Calu3 (cell line): Measurements from ENCODE around the gene ZNF341. TPM values are rescaled to one million over a fixed set of nuclear protein-coding genes. Genes with fewer than 3 reads are reported as not detected.

ENCODE experiments used
- BruUV-seq: library from RNA; stranded (reverse); fragments of 400-500 nt; replicated peaks from 2 replicates; lab custom pipeline; 2021; lab: Mats Ljungman, UMichigan
- CTCF ChIA-PET: fragments of 300-600 bp; sonication (Branson Sonifier 250); formaldehyde crosslinking; loops from one replicate; lab custom pipeline; 2022; ENCODE audit warnings: antibody characterized with exemption; lab: Charles Lee
- DNase-seq: peaks from one replicate; pipeline ENCODE4 v3.0.0; 2022
- H3K27ac Mint-ChIP-seq: one replicate; pipeline ENCODE4 v1.8.0; 2022; ENCODE audit warnings: mixed read lengths; ENCODE audit not compliant: unreplicated experiment
- H3K27me3 Mint-ChIP-seq: one replicate; pipeline ENCODE4 v1.8.0; 2022; ENCODE audit warnings: mixed read lengths; ENCODE audit not compliant: unreplicated experiment
- H3K36me3 Mint-ChIP-seq: one replicate; pipeline ENCODE4 v1.8.0; 2022; ENCODE audit warnings: mild to moderate bottlenecking, moderate library complexity, mixed read lengths; ENCODE audit not compliant: insufficient read depth, unreplicated experiment
- H3K4me1 Mint-ChIP-seq: one replicate; pipeline ENCODE4 v1.8.0; 2022; ENCODE audit warnings: mild to moderate bottlenecking, low read depth, mixed read lengths; ENCODE audit not compliant: unreplicated experiment
- H3K4me3 Mint-ChIP-seq: one replicate; pipeline ENCODE4 v1.8.0; 2022; ENCODE audit warnings: mild to moderate bottlenecking, low read depth, moderate library complexity, mixed read lengths; ENCODE audit not compliant: unreplicated experiment
- H3K9me3 Mint-ChIP-seq: one replicate; pipeline ENCODE4 v1.8.0; 2022; ENCODE audit warnings: low read depth, mixed read lengths; ENCODE audit not compliant: unreplicated experiment
- intact Hi-C: fragments of 100-400 bp; cut with micrococcal nuclease; formaldehyde crosslinking; loops from one replicate; pipeline ENCODE4 v1.10.0; 2022; ENCODE audit not compliant: unreplicated experiment
- total RNA-seq: library from RNA; stranded (reverse); gene quantifications from 2 replicates; pipeline ENCODE4 v1.2.3, GENCODE V29; 2022
- TF ChIP-seq, protein P1 (sequence below): fragments of 200-600 bp; IDR thresholded peaks from one replicate; pipeline ENCODE4 v1.8.0; 2022; ENCODE audit warnings: antibody characterized with exemption; ENCODE audit not compliant: unreplicated experiment

The ZNF341 gene
- total RNA-seq, 1 experiment from 2014 or later = 12.9 TPM

GRCh38 chr20:33709905-33710541, 21.8 kb upstream of the ZNF341 start:
- DNase-seq = no peak

GRCh38 chr20:33710681-33711445, 20.9 kb upstream of the ZNF341 start:
- no TSS peak for BruUV-seq
- intact Hi-C loops = no loop called here
- no peak for DNase-seq
- no peaks in the 10 kb centered on the region for H3K9me3 Mint-ChIP-seq
- H3K4me3 Mint-ChIP-seq = no peak overlapping the region
- TF ChIP-seq, protein P1, sequence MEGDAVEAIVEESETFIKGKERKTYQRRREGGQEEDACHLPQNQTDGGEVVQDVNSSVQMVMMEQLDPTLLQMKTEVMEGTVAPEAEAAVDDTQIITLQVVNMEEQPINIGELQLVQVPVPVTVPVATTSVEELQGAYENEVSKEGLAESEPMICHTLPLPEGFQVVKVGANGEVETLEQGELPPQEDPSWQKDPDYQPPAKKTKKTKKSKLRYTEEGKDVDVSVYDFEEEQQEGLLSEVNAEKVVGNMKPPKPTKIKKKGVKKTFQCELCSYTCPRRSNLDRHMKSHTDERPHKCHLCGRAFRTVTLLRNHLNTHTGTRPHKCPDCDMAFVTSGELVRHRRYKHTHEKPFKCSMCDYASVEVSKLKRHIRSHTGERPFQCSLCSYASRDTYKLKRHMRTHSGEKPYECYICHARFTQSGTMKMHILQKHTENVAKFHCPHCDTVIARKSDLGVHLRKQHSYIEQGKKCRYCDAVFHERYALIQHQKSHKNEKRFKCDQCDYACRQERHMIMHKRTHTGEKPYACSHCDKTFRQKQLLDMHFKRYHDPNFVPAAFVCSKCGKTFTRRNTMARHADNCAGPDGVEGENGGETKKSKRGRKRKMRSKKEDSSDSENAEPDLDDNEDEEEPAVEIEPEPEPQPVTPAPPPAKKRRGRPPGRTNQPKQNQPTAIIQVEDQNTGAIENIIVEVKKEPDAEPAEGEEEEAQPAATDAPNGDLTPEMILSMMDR = no peak
- CTCF ChIA-PET = no interaction called here
- H3K36me3 Mint-ChIP-seq = peaks cover 10% of the 10 kb centered on the region
- peaks cover 23% of the 10 kb centered on the region for H3K4me1 Mint-ChIP-seq
- no peaks in the 10 kb centered on the region for H3K27me3 Mint-ChIP-seq
- H3K27ac Mint-ChIP-seq = peak overlapping the region; percentile 9

More at GRCh38 chr20:33709905-33710541, 21.8 kb upstream of the ZNF341 start:
- H3K4me3 Mint-ChIP-seq = no peak overlapping the region
- no peak overlapping the region for H3K27ac Mint-ChIP-seq
- no TSS peak for BruUV-seq
- CTCF ChIA-PET = no interaction called here
- H3K27me3 Mint-ChIP-seq = no peaks in the 10 kb centered on the region
- intact Hi-C loops = no loop called here
- H3K9me3 Mint-ChIP-seq = no peaks in the 10 kb centered on the region
- H3K4me1 Mint-ChIP-seq = peaks cover 23% of the 10 kb centered on the region
- peaks cover 10% of the 10 kb centered on the region for H3K36me3 Mint-ChIP-seq
- TF ChIP-seq, protein P1 = no peak

DNA sequence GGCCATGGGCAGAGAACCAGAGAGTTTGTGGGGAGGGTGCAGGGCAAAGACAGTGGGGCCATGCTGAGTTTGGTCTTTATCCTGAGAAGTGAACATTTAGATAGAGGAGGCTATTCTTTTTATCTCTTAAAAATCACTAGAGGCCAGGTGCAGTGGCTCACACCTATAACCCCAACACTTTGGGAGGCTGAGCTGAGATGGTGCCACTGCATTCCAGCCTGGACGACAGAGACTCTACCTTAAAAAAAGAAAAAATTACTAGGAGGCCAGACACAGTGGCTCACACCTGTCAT, 20.4 kb upstream of the ZNF341 start:
- H3K27me3 Mint-ChIP-seq = no peaks in the 10 kb centered on the region
- DNase-seq = no peak
- no peaks in the 10 kb centered on the region for H3K9me3 Mint-ChIP-seq
- CTCF ChIA-PET = no interaction called here
- H3K27ac Mint-ChIP-seq = no peak overlapping the region
- intact Hi-C loops = no loop called here
- H3K4me1 Mint-ChIP-seq = peaks cover 23% of the 10 kb centered on the region
- BruUV-seq = no TSS peak
- TF ChIP-seq, protein P1 = no peak
- no peak overlapping the region for H3K4me3 Mint-ChIP-seq
- H3K36me3 Mint-ChIP-seq = peaks cover 10% of the 10 kb centered on the region

DNA sequence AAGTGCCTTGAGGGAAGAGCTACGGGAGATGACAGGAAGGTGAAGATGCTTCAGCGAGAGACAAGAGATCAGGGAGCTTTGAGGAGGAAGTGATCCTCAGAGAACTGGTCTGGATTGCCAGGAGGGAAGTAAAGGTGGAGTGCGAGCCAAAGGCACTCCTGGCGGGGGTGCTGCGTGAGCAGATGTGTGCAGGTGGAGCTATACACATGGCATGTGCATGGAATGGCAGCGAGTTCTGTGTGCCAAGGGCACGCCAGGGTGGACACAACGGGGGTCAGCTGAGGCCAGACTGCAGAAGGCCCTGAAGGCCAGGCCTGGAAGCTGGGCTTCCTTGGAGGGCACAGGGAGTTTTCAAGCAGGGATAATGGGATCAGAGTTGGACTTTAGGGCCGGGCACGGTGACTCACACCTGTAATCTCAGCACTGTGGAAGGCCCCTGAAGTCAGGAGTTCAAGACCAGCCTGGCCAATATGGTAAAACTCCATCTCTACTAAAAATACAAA, 17.9 kb upstream of the ZNF341 start:
- CTCF ChIA-PET = interaction anchor here (0.6 kb wide), 1 partner anchor 10 kb away, joined by 4 read pairs; no protein-coding TSS in a partner anchor
- TF ChIP-seq, protein P1 = no peak
- Mint-ChIP-seq H3K4me3 (no peak overlapping the region), H3K9me3 (no peaks in the 10 kb centered on the region), H3K27me3 (no peaks in the 10 kb centered on the region), H3K36me3 (no peaks in the 10 kb centered on the region), H3K4me1 (peaks cover 23% of the 10 kb centered on the region), H3K27ac (no peak overlapping the region)
- BruUV-seq = no TSS peak
- no peak for DNase-seq
- intact Hi-C loops = no loop called here
